Lower lobe of right lung (tissue), 2 donors: ENCODE measurements around the gene ZNF483. TPM values are rescaled to one million over a fixed set of nuclear protein-coding genes. Genes with fewer than 3 reads are reported as not detected.

Source experiments
- ATAC-seq, 2 donors: fragments of 200-7000 bp; cut with Tn5 transposase; one replicate each; pipeline ENCODE4 v1.9.1; 2020 to 2022; ENCODE audit warnings: mild to moderate bottlenecking in 2 of 2, moderate library complexity in 2 of 2
- DNase-seq: peaks from one replicate; pipeline ENCODE4 v3.0.0-alpha.2; 2020
- H3K27ac ChIP-seq: fragments of 200-600 bp; one replicate; pipeline ENCODE4 v1.8.0; 2022
- H3K27me3 ChIP-seq: fragments of 200-600 bp; one replicate; pipeline ENCODE4 v1.8.0; 2022; ENCODE audit warnings: low read depth
- H3K36me3 ChIP-seq: fragments of 200-600 bp; one replicate; pipeline ENCODE4 v1.8.0; 2022; ENCODE audit warnings: mild to moderate bottlenecking
- H3K4me1 ChIP-seq: fragments of 200-600 bp; one replicate; pipeline ENCODE4 v1.8.0; 2022
- H3K4me3 ChIP-seq: fragments of 200-600 bp; one replicate; pipeline ENCODE4 v1.8.0; 2022; ENCODE audit warnings: mild to moderate bottlenecking
- H3K9me3 ChIP-seq: fragments of 200-600 bp; one replicate; pipeline ENCODE4 v1.8.0; 2022
- intact Hi-C: fragments of 100-400 bp; cut with DNase I; formaldehyde crosslinking; loops from one replicate; pipeline ENCODE4 v1.11.0; 2022
- total RNA-seq: library from RNA; stranded (reverse); fragmentation: NEBNext Ultra II Directional; extraction: Animal tissue kit (Norgen Biotek cat#: 25700); gene quantifications from one replicate; pipeline ENCODE4 v1.2.1, GENCODE V29; 2021
- TF ChIP-seq, protein P1 (sequence below): fragments of 200-600 bp; IDR thresholded peaks from one replicate; pipeline ENCODE4 v1.8.0; 2022; ENCODE audit warnings: antibody characterized with exemption, mild to moderate bottlenecking
- donor health status: DM: no; HTN: yes; CAD: no; lungs with severe emphysema.

Gene ZNF483
- total RNA-seq, 1 donor from 2014 or later, result 5.1 TPM

DNA sequence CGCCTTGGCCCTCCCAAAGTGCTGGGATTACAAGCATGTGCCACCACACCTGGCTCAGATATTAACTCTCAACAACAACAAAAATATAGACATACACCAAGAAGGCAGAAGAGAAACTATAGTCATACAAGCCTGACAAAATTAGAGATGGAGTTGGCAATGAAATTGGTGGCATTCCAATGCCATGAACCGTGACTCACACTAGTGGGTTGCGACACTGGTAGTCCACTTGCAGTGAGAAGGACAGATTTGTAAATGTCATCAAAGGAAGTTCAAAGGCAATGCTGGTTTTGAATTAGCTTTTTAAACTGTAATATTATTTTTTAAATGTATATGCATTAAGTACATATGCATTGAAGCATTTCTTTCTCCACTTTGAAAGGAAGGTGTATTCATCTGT lies 97.6 kb downstream of the ZNF483 start:
- Histone ChIP-seq H3K27ac (no peak overlapping the region), H3K27me3 (no peaks in the 10 kb centered on the region), H3K36me3 (no peaks in the 10 kb centered on the region), H3K4me1 (no peaks in the 10 kb centered on the region), H3K9me3 (no peaks in the 10 kb centered on the region), H3K4me3 (no peak overlapping the region)
- ATAC-seq (peak; percentile 67 to 81), DNase-seq (peak; percentile 54)
- TF ChIP-seq, protein P1, sequence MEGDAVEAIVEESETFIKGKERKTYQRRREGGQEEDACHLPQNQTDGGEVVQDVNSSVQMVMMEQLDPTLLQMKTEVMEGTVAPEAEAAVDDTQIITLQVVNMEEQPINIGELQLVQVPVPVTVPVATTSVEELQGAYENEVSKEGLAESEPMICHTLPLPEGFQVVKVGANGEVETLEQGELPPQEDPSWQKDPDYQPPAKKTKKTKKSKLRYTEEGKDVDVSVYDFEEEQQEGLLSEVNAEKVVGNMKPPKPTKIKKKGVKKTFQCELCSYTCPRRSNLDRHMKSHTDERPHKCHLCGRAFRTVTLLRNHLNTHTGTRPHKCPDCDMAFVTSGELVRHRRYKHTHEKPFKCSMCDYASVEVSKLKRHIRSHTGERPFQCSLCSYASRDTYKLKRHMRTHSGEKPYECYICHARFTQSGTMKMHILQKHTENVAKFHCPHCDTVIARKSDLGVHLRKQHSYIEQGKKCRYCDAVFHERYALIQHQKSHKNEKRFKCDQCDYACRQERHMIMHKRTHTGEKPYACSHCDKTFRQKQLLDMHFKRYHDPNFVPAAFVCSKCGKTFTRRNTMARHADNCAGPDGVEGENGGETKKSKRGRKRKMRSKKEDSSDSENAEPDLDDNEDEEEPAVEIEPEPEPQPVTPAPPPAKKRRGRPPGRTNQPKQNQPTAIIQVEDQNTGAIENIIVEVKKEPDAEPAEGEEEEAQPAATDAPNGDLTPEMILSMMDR, result no peak
- intact Hi-C loops, result no loop called here

Other genes with a start within 250 kb of the ZNF483 start
- gene OR2K2, start 195.0 kb upstream of the ZNF483 start, total RNA-seq, result not detected
- gene ECPAS, start 40.8 kb upstream of the ZNF483 start, total RNA-seq, result 97.1 TPM
- 42.7 TPM for gene PTGR1, start 74.5 kb downstream of the ZNF483 start, total RNA-seq
- gene DNAJC25, start 106.2 kb downstream of the ZNF483 start, total RNA-seq, result 4.7 TPM
- 50.0 TPM for gene GNG10, start 136.4 kb downstream of the ZNF483 start, total RNA-seq